ENCODE data around the gene DPF3.

DPF3 gene

GRCh38 chr14:72850360-72850759 lies 43.5 kb downstream of the DPF3 start:
- TF ChIP-seq, protein P1, sequence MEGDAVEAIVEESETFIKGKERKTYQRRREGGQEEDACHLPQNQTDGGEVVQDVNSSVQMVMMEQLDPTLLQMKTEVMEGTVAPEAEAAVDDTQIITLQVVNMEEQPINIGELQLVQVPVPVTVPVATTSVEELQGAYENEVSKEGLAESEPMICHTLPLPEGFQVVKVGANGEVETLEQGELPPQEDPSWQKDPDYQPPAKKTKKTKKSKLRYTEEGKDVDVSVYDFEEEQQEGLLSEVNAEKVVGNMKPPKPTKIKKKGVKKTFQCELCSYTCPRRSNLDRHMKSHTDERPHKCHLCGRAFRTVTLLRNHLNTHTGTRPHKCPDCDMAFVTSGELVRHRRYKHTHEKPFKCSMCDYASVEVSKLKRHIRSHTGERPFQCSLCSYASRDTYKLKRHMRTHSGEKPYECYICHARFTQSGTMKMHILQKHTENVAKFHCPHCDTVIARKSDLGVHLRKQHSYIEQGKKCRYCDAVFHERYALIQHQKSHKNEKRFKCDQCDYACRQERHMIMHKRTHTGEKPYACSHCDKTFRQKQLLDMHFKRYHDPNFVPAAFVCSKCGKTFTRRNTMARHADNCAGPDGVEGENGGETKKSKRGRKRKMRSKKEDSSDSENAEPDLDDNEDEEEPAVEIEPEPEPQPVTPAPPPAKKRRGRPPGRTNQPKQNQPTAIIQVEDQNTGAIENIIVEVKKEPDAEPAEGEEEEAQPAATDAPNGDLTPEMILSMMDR (IDR thresholded peaks at IDR 0.05; ENCODE audit: control insufficient read depth, insufficient read depth, low read depth, low read length, missing control alignments): no peak
- no peak for DNase-seq (ENCODE audit: low read depth)
- no peak overlapping the region for H3K4me3 ChIP-seq (ENCODE audit: control insufficient read depth, low read depth, low read length)

DNA sequence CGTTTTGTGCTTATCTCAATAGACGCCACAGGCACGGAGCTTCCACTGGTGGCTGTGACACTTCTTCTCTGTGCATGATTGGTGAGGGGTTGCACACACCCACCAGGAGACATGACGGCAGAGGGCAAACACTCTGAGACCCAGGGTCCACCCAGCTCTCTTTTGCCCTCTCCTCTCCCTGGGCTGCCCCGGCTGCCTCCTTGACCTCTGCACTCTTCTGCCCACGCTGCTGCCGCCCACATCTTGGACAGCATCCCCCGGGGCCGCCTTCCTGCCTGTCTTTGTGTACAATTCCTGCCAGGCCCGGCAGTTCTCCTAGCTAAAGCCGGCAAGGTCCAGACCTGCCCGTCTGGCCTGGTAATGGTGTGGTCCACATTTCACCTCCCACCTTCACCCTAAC lies 44.7 kb downstream of the DPF3 start:
- DNase-seq (ENCODE audit: low read depth): no peak
- TF ChIP-seq, protein P1 (IDR thresholded peaks at IDR 0.05; ENCODE audit: control insufficient read depth, insufficient read depth, low read depth, low read length, missing control alignments): no peak
- no peak overlapping the region for H3K4me3 ChIP-seq (ENCODE audit: control insufficient read depth, low read depth, low read length)

GRCh38 chr14:72847721-72848120 lies 46.2 kb downstream of the DPF3 start:
- no peak for DNase-seq (ENCODE audit: low read depth)
- no peak overlapping the region for H3K4me3 ChIP-seq (ENCODE audit: control insufficient read depth, low read depth, low read length)
- TF ChIP-seq, protein P1 (IDR thresholded peaks at IDR 0.05; ENCODE audit: control insufficient read depth, insufficient read depth, low read depth, low read length, missing control alignments): no peak

DNA sequence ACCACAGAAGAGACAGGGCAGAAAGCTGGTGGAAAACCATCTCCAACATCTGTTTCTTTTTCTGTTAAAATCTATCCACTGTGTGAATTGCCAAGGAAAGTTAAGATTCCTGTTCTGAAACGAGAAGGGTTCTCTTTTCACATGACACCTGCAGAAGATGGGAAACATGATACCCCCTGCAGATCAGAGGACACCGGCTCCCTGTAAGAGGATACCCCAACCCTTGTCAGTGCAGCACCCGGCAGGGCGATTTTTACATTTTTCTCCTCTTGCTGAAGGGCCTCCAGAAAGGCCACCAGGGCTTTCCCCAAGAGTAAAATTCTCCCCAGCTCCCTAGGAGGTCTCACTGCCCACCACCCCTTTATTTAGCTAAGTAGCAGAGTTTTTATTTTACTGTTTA lies 48.2 kb downstream of the DPF3 start:
- TF ChIP-seq, protein P1 (IDR thresholded peaks at IDR 0.05; ENCODE audit: control insufficient read depth, insufficient read depth, low read depth, low read length, missing control alignments): no peak
- no peak for DNase-seq (ENCODE audit: low read depth)
- no peak overlapping the region for H3K4me3 ChIP-seq (ENCODE audit: control insufficient read depth, low read depth, low read length)

DNA sequence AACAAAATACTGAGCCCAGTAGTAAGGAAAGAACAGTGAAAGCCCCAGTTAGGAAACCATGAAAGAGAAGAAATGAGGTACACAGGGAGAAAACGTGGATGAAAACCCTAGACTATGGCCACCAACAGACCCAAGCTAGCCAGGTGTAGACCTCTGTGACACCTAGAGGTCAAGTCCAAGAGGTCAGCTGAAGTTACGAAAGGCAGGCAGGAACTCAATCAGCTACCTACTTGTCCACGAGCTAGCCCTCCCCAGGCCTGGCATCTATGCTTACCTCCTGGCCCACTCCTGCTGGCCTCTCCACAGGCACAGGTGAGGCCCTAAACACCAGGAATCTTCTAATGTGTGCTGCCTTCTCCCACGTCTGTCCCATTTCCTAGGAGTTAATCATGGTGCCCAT lies 48.7 kb downstream of the DPF3 start:
- TF ChIP-seq, protein P1 (IDR thresholded peaks at IDR 0.05; ENCODE audit: control insufficient read depth, insufficient read depth, low read depth, low read length, missing control alignments): no peak
- DNase-seq (ENCODE audit: low read depth): no peak

GRCh38 chr14:72844524-72844923 lies 49.4 kb downstream of the DPF3 start:
- TF ChIP-seq, protein P1 (IDR thresholded peaks at IDR 0.05; ENCODE audit: control insufficient read depth, insufficient read depth, low read depth, low read length, missing control alignments): no peak
- DNase-seq (ENCODE audit: low read depth): no peak

More for the DNA sequence above, 48.7 kb downstream of the DPF3 start:
- H3K4me3 ChIP-seq (ENCODE audit: control insufficient read depth, low read depth, low read length): no peak overlapping the region

More at GRCh38 chr14:72844524-72844923, 49.4 kb downstream of the DPF3 start:
- no peak overlapping the region for H3K4me3 ChIP-seq (ENCODE audit: control insufficient read depth, low read depth, low read length)

Measured in AG09309 (cell line).